ENCODE data around the gene CELSR1.
"Not testable (repeated sequence)": the region's sequence is repeated elsewhere in the genome, so short reads cannot be mapped to it uniquely, and the experiment has no call there.

The CELSR1 gene

DNA sequence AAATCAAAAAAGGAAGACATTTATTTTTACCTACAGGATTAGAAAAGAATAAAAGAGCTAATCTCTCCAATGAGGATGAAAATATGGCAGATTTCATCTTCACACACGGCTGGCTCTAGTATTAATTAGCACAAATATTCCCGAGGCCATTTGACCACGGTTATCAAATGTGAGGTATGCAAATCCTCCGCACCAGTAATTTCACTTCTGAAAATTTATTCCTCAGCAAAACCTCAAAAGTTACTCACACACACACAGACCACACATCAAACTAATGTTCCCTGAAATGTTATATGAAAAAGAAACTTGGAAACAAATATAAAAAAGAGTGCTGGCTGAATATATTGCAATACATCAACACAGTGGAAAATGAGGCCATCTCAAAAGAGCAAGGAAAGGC, 32.8 kb downstream of the CELSR1 start:
- no peaks in the 10 kb centered on the region for H3K9me3 ChIP-seq (ENCODE audit: control insufficient read depth, insufficient read depth, low read length)
- H3K4me3 ChIP-seq (ENCODE audit: low read length): no peak overlapping the region

DNA sequence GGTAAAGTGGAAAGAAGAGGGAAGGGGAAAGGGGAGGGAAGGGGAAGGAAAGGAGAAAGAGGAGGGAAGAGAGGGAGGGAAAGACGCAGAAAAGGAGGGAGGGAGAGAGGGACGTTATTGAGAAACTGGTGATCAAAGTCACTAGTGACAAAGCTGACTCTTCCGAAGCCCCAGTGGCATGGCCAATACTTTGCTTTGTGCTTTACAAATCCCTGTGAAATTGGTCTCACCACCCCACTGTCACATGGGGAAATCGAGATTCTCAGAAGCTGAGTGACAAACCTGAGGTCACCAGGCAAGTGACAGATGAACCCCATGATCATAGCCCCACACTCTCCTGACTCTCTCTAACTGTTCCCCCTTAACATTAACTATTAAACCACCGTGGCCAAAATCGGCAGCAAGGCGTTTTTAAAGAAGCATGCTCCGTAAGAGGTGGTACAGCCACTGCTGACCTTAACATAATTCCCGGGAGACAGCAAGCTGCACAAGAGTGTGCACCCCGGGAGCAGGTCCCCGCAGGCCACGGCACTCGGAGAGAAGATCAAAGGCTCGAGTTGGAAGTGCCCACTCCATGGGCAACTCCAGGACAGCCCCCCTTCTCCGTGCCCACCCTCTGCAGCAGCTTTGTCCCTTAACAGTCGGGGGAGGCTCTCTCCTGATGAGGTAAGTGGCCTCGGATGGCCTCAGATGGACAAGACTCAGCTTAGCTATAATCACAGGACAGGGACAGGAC, 34.8 kb downstream of the CELSR1 start:
- Histone ChIP-seq H3K9me3 (ENCODE audit: control insufficient read depth, insufficient read depth, low read length) (no peaks in the 10 kb centered on the region), H3K36me3 (ENCODE audit: control insufficient read depth, low read length) (no peaks in the 10 kb centered on the region), H3K4me3 (ENCODE audit: low read length) (no peak overlapping the region), H3K79me2 (ENCODE audit: control insufficient read depth, low read length) (no peaks in the 10 kb centered on the region), H3K4me1 (ENCODE audit: control insufficient read depth, low read length) (no peaks in the 10 kb centered on the region), H3F3A (ENCODE audit: control insufficient read depth, insufficient read depth) (no peaks in the 10 kb centered on the region), H3K4me2 (ENCODE audit: low read length) (no peak overlapping the region), H3K27ac (ENCODE audit: low read depth, low read length) (no peak overlapping the region), H4K20me1 (ENCODE audit: control insufficient read depth, insufficient read depth, low read depth, low read length) (no peaks in the 10 kb centered on the region), H3K9me2 (replicated peaks; ENCODE audit: control insufficient read depth, low read length) (no peaks in the 10 kb centered on the region), H3K27me3 (ENCODE audit: control insufficient read depth, low read length) (peaks cover 25% of the 10 kb centered on the region)
- TF ChIP-seq EZH2phosphoT487 (IDR thresholded peaks at IDR 0.05; ENCODE audit: borderline replicate concordance, low read length): no peak
- TF ChIP-seq, protein P1, sequence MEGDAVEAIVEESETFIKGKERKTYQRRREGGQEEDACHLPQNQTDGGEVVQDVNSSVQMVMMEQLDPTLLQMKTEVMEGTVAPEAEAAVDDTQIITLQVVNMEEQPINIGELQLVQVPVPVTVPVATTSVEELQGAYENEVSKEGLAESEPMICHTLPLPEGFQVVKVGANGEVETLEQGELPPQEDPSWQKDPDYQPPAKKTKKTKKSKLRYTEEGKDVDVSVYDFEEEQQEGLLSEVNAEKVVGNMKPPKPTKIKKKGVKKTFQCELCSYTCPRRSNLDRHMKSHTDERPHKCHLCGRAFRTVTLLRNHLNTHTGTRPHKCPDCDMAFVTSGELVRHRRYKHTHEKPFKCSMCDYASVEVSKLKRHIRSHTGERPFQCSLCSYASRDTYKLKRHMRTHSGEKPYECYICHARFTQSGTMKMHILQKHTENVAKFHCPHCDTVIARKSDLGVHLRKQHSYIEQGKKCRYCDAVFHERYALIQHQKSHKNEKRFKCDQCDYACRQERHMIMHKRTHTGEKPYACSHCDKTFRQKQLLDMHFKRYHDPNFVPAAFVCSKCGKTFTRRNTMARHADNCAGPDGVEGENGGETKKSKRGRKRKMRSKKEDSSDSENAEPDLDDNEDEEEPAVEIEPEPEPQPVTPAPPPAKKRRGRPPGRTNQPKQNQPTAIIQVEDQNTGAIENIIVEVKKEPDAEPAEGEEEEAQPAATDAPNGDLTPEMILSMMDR (IDR thresholded peaks at IDR 0.05; ENCODE audit: low read depth, low read length, poor library complexity, severe bottlenecking): no peak

More for the DNA sequence above, 32.8 kb downstream of the CELSR1 start:
- Histone ChIP-seq H3K27me3 (ENCODE audit: control insufficient read depth, low read length) (peaks cover 25% of the 10 kb centered on the region), H3K36me3 (ENCODE audit: control insufficient read depth, low read length) (no peaks in the 10 kb centered on the region), H3K79me2 (ENCODE audit: control insufficient read depth, low read length) (no peaks in the 10 kb centered on the region), H3K4me2 (ENCODE audit: low read length) (no peak overlapping the region), H4K20me1 (ENCODE audit: control insufficient read depth, insufficient read depth, low read depth, low read length) (no peaks in the 10 kb centered on the region), H3F3A (ENCODE audit: control insufficient read depth, insufficient read depth) (no peaks in the 10 kb centered on the region), H3K27ac (ENCODE audit: low read depth, low read length) (no peak overlapping the region), H3K9me2 (replicated peaks; ENCODE audit: control insufficient read depth, low read length) (no peaks in the 10 kb centered on the region), H3K4me1 (ENCODE audit: control insufficient read depth, low read length) (no peaks in the 10 kb centered on the region)
- TF ChIP-seq EZH2phosphoT487 (IDR thresholded peaks at IDR 0.05; ENCODE audit: borderline replicate concordance, low read length): no peak
- TF ChIP-seq, protein P1 (IDR thresholded peaks at IDR 0.05; ENCODE audit: low read depth, low read length, poor library complexity, severe bottlenecking): no peak

DNA sequence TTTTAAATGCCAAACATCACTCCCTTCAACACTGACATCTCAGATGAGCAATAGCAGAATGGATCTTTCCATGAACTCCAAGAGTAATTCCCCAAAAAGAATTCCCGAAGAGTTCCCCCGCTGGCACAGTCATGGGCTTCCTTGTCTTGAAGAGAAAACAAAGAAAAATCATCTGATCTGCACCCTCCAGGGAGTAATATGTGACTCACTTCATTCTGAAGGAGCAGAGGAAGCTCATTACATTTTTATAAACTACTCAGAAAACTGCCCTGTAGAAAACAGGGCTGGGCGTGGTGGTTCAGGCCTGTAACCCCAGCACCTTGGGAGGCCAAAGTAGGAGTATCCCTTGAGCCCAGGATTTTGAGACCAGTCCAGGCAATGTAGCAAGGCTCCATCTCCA, 35.7 kb downstream of the CELSR1 start:
- Histone ChIP-seq H3K4me3 (ENCODE audit: low read length) (no peak overlapping the region), H3K79me2 (ENCODE audit: control insufficient read depth, low read length) (no peaks in the 10 kb centered on the region), H3K9me3 (ENCODE audit: control insufficient read depth, insufficient read depth, low read length) (no peaks in the 10 kb centered on the region), H3K27me3 (ENCODE audit: control insufficient read depth, low read length) (peaks cover 25% of the 10 kb centered on the region), H3K36me3 (ENCODE audit: control insufficient read depth, low read length) (no peaks in the 10 kb centered on the region), H3K27ac (ENCODE audit: low read depth, low read length) (no peak overlapping the region), H3K4me1 (ENCODE audit: control insufficient read depth, low read length) (no peaks in the 10 kb centered on the region), H3K4me2 (ENCODE audit: low read length) (no peak overlapping the region), H3F3A (ENCODE audit: control insufficient read depth, insufficient read depth) (no peaks in the 10 kb centered on the region), H3K9me2 (replicated peaks; ENCODE audit: control insufficient read depth, low read length) (no peaks in the 10 kb centered on the region), H4K20me1 (ENCODE audit: control insufficient read depth, insufficient read depth, low read depth, low read length) (no peaks in the 10 kb centered on the region)
- no peak for TF ChIP-seq EZH2phosphoT487 (IDR thresholded peaks at IDR 0.05; ENCODE audit: borderline replicate concordance, low read length)
- TF ChIP-seq, protein P1 (IDR thresholded peaks at IDR 0.05; ENCODE audit: low read depth, low read length, poor library complexity, severe bottlenecking): no peak

DNA sequence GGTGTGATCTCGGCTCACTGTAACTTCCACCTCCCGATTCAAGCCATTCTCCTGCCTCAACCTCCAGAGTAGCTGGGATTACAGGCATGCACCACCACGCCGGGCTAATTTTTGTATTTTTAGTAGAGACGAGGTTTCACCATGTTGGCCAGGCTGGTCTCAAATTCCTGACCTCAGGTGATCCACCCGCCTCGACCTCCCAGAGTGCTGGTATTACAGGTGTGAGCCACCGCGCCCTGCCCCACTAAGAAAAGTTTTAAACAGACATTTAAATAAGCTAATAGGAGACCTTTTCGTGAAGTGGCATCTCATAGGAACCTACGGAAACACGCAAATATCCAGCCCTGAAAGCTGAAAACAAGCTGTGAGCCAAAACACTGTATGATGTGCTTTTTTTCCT, 36.2 kb downstream of the CELSR1 start:
- H3K4me3 ChIP-seq (ENCODE audit: low read length); H3K79me2 ChIP-seq (ENCODE audit: control insufficient read depth, low read length); H4K20me1 ChIP-seq (ENCODE audit: control insufficient read depth, insufficient read depth, low read depth, low read length); H3K4me1 ChIP-seq (ENCODE audit: control insufficient read depth, low read length); H3K36me3 ChIP-seq (ENCODE audit: control insufficient read depth, low read length); H3K4me2 ChIP-seq (ENCODE audit: low read length); H3K9me2 ChIP-seq (replicated peaks; ENCODE audit: control insufficient read depth, low read length); H3K9me3 ChIP-seq (ENCODE audit: control insufficient read depth, insufficient read depth, low read length); H3K27ac ChIP-seq (ENCODE audit: low read depth, low read length); H3F3A ChIP-seq (ENCODE audit: control insufficient read depth, insufficient read depth): not testable (repeated sequence)
- H3K27me3 ChIP-seq (ENCODE audit: control insufficient read depth, low read length): peaks cover 21% of the 10 kb centered on the region

All from DOHH2 (cell line).